HG03565 (cell line): Measurements from ENCODE around the gene FMNL2.
A peak's percentile ranks its signal among the peaks of the same experiment; 100 is the strongest.

Source experiments
- ATAC-seq: cut with Tn5 transposase; IDR thresholded peaks from one replicate; pipeline ENCODE4 v1.9.1; 2021; ENCODE audit warnings: mild to moderate bottlenecking, moderate library complexity; ENCODE audit not compliant: unreplicated experiment

Gene FMNL2

GRCh38 chr2:152630466-152630865, 295.5 kb downstream of the FMNL2 start:
- no peak for ATAC-seq

GRCh38 chr2:152632736-152633135, 297.8 kb downstream of the FMNL2 start:
- no peak for ATAC-seq

GRCh38 chr2:152635635-152636298, 300.8 kb downstream of the FMNL2 start:
- ATAC-seq = no peak

- ATAC-seq = no peak
Measured at GRCh38 chr2:152637251-152637650, 302.3 kb downstream of the FMNL2 start.

- no peak for ATAC-seq
Measured at GRCh38 chr2:152638056-152638455, 303.1 kb downstream of the FMNL2 start.

- ATAC-seq = no peak
Measured at GRCh38 chr2:152638590-152638989, 303.6 kb downstream of the FMNL2 start.

- no peak for ATAC-seq
Measured at GRCh38 chr2:152644189-152644873, 309.4 kb downstream of the FMNL2 start.

GRCh38 chr2:152646264-152646663, 311.3 kb downstream of the FMNL2 start:
- ATAC-seq = no peak

- no peak for ATAC-seq
Measured at GRCh38 chr2:152646775-152647174, 311.8 kb downstream of the FMNL2 start.

GRCh38 chr2:152647552-152647951, 312.6 kb downstream of the FMNL2 start:
- ATAC-seq = no peak

- ATAC-seq = no peak
Measured at GRCh38 chr2:152648336-152648735, 313.4 kb downstream of the FMNL2 start.

- no peak for ATAC-seq
Measured at GRCh38 chr2:152649997-152650396, 315.0 kb downstream of the FMNL2 start.

GRCh38 chr2:152650768-152651371, 315.9 kb downstream of the FMNL2 start:
- no peak for ATAC-seq

- no peak for ATAC-seq
Measured at GRCh38 chr2:152651834-152652233, 316.9 kb downstream of the FMNL2 start.

- ATAC-seq = peak; percentile 33
Measured at GRCh38 chr2:152655880-152656279, 320.9 kb downstream of the FMNL2 start.

- peak; percentile 68 for ATAC-seq
Measured at GRCh38 chr2:152657043-152657442, 322.1 kb downstream of the FMNL2 start.

GRCh38 chr2:152658221-152658620, 323.2 kb downstream of the FMNL2 start:
- no peak for ATAC-seq

- no peak for ATAC-seq
Measured at GRCh38 chr2:152661076-152661475, 326.1 kb downstream of the FMNL2 start.

- ATAC-seq = no peak
Measured at GRCh38 chr2:152664725-152665124, 329.8 kb downstream of the FMNL2 start.

GRCh38 chr2:152674334-152674733, 339.4 kb downstream of the FMNL2 start:
- ATAC-seq = no peak

- no peak for ATAC-seq
Measured at GRCh38 chr2:152676461-152676860, 341.5 kb downstream of the FMNL2 start.

- ATAC-seq = no peak
Measured at GRCh38 chr2:152678808-152679207, 343.8 kb downstream of the FMNL2 start.
